GM12872 (cell line): ENCODE measurements around the gene SLC17A8.

Experiments used
- TF ChIP-seq, protein P1 (sequence below): IDR thresholded peaks from 3 replicates; pipeline ENCODE4 v1.5.1; 2011; ENCODE audit warnings: low read depth, mild to moderate bottlenecking, low read length, moderate library complexity; ENCODE audit not compliant: insufficient read depth

SLC17A8 gene

DNA sequence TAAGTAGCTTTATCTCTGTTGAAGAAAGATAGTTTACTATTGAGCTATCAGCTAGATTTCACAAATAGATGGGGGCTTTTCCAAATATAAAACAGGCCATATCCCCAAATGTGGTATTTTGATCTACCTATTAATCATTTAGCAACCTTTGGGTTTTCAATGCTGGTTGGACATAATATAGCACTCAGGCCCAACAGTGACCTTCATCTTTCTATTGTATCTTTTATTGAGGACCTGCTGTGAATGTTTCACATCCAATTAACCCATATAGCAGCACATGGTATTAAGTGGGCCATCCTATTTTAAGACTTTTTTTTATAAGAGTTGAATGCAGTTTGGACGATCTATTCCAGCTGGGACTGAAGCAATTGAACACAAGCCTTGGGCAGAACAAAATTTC, 106.8 kb downstream of the SLC17A8 start:
- TF ChIP-seq, protein P1, sequence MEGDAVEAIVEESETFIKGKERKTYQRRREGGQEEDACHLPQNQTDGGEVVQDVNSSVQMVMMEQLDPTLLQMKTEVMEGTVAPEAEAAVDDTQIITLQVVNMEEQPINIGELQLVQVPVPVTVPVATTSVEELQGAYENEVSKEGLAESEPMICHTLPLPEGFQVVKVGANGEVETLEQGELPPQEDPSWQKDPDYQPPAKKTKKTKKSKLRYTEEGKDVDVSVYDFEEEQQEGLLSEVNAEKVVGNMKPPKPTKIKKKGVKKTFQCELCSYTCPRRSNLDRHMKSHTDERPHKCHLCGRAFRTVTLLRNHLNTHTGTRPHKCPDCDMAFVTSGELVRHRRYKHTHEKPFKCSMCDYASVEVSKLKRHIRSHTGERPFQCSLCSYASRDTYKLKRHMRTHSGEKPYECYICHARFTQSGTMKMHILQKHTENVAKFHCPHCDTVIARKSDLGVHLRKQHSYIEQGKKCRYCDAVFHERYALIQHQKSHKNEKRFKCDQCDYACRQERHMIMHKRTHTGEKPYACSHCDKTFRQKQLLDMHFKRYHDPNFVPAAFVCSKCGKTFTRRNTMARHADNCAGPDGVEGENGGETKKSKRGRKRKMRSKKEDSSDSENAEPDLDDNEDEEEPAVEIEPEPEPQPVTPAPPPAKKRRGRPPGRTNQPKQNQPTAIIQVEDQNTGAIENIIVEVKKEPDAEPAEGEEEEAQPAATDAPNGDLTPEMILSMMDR: no peak

DNA sequence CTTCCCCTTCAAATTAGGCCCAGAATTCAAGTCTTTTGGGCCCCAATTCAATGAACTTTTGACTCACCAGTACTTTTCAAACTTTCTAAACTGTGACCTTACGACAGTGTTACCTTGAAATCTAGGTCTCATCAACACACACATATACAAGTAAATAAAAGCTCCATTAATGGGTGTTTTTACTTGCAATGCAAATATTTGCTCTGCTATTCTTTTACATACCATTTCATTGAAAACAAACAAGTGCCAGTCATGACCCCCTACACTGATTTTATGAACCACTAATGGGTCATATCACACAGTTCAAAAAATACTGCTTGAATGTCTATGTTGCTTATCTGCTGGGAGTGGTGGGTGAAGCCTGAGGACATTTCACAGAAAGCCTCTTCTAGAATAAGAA, 107.7 kb downstream of the SLC17A8 start:
- TF ChIP-seq, protein P1: no peak

DNA sequence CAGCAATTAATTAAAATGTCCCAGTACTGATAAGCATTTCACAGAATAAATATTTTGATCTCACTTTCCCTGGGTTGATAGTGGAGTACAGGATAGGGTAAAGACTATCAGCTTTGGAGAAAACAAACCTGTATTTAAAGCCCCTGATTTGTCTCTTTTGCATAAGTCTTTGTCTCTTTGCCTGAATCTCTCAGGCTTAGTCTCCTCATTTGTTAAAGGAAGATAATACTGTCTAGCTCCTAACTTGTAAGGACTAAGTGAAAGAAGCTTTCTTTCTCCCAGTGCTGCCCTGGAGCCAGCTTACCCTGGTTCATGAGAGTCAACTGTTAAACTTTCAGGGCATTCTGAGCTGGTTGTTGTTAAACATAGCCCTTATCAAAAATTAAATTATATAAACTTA, 111.3 kb downstream of the SLC17A8 start:
- TF ChIP-seq, protein P1: no peak
